ENCODE data around the gene OPA1.

OPA1 gene, protein sequence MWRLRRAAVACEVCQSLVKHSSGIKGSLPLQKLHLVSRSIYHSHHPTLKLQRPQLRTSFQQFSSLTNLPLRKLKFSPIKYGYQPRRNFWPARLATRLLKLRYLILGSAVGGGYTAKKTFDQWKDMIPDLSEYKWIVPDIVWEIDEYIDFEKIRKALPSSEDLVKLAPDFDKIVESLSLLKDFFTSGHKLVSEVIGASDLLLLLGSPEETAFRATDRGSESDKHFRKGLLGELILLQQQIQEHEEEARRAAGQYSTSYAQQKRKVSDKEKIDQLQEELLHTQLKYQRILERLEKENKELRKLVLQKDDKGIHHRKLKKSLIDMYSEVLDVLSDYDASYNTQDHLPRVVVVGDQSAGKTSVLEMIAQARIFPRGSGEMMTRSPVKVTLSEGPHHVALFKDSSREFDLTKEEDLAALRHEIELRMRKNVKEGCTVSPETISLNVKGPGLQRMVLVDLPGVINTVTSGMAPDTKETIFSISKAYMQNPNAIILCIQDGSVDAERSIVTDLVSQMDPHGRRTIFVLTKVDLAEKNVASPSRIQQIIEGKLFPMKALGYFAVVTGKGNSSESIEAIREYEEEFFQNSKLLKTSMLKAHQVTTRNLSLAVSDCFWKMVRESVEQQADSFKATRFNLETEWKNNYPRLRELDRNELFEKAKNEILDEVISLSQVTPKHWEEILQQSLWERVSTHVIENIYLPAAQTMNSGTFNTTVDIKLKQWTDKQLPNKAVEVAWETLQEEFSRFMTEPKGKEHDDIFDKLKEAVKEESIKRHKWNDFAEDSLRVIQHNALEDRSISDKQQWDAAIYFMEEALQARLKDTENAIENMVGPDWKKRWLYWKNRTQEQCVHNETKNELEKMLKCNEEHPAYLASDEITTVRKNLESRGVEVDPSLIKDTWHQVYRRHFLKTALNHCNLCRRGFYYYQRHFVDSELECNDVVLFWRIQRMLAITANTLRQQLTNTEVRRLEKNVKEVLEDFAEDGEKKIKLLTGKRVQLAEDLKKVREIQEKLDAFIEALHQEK

DNA sequence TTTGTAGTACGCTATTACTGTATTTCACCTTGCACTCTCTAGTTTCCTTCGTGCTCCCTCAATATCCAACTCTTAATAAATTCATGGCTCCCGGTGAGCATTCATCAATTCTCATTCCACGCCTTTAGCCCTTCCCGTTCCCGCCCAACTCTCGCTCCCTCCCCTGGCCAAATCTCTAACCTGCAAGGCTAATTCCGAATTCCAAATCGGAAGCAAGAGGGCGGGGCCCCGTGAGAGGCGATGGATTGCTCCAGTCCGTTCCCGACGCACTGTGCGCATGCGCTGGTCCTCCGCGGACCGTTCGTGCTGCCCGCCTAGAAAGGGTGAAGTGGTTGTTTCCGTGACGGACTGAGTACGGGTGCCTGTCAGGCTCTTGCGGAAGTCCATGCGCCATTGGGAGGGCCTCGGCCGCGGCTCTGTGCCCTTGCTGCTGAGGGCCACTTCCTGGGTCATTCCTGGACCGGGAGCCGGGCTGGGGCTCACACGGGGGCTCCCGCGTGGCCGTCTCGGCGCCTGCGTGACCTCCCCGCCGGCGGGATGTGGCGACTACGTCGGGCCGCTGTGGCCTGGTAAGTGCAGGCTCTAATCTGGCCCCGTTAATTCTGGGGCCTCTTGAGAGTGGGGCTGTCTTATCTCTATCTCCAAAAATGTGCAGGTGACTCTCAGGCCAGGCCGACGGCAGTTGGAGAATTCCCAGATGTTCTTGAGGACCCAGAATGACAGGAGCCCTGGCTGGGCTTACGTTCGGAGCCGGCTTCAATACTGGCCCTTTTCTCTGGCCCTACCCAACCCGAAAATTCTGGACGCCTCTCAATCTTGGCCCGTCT, at the start of gene OPA1:
TSS of gene OPA1 (plus strand) at position 368 of the 827 bp plus-strand sequence. CDS start at position 538, 170 bp downstream.
- H3K27ac ChIP-seq, result peak within 1 kb of the TSS; percentile 73
- DNase-seq (ENCODE audit: low read depth, low spot score), result peak; percentile 93

DNA sequence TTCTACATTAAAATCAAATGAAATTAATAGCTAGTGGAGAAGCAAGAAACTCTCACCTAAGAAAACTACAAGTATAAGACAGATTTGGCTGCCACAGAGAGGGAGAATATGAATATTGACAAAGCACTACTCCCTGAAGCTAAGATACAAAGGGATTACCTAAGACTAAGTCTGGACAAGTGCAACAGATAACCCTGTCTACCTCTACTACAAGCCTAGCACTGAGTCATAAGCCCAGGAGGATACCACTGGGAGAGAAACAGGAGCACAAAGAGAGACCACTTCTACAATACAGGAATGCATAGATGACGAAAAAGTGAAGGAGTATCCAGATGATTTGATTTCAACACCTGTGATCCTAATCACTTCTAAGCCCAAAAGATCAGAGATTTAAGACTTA, 48.7 kb upstream of the OPA1 start:
- DNase-seq (ENCODE audit: low read depth, low spot score), result no peak
- no peak overlapping the region for H3K27ac ChIP-seq

DNA sequence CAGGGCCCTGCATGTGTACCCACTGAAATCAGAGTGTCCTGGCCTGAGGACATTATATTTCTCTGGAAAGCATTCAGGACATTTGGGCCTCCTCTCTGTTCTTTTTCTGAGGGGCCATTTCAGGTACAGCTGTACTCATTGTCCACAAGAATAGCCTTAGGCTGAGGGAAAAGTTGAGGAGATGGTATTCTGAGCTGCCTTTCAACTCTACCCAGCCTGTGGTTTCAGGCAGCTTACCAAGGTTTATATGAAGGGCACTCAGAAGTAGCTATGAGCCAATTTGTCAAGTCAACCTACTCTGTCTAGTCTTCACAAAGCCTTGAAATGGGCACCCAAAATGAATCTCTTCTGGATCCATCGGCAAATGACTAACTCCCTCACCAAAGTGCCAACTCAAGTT, 47.7 kb upstream of the OPA1 start:
- DNase-seq (ENCODE audit: low read depth, low spot score), result no peak
- H3K27ac ChIP-seq, result peak overlapping the region; percentile 26

DNA sequence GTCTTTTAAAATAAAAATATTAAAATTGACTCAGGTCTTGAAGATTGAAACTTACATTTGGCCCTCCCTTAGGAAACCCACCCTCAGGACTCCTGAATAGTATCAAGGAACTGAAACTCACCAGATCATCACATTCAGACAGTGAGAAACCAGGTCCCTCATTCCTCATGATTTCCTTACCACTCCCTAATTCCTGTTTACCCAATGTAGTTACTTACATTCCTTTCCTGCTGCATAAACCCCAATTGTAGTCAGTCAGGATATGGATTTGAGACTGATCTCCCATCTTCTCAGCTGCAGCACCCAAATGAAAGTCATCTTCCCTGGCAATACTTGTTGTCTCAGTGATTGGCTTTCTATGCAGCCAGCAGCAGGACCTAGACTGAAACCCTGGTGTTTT, 46.9 kb upstream of the OPA1 start:
- peak; percentile 10 for DNase-seq (ENCODE audit: low read depth, low spot score)
- H3K27ac ChIP-seq, result peak overlapping the region; percentile 26

DNA sequence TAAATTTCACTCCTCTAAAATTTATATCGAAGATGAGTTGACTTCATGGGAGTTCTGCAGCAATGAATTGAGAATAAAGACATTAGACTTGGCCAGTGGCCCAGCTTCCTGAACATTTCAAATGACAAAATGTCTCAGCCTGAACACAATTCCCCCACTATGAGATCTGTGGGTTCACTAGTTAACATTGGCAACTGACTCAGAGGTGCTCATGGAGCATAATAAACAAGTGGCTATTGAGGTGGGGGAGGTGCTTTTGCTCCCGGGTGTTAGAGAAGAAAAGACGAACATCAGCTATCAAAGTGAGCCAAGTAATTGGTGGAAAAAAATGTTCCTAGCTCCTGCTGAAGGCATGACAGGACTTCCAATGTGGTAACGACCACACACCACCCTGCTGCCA, 44.6 kb upstream of the OPA1 start:
- no peak for DNase-seq (ENCODE audit: low read depth, low spot score)
- H3K27ac ChIP-seq, result no peak overlapping the region

DNA sequence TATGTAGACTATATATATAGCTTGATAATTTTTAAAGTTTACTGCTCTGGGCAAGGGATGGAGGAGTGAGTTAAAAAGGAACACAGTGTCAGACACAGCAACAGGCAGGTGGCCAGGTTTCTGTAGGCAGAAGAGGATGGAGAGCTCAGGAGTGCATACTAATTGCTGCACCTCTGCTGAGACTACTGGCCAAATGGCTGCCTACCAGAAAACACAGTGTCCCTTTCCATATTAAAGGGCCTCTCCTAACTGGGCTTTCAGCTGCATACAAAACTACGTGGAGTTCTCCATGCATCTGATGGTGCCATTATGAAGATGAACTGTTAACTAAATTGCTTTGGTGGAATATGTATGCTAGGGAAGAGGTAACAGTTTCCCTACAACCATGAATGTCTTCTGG, 40.1 kb upstream of the OPA1 start:
- DNase-seq (ENCODE audit: low read depth, low spot score), result no peak
- no peak overlapping the region for H3K27ac ChIP-seq

DNA sequence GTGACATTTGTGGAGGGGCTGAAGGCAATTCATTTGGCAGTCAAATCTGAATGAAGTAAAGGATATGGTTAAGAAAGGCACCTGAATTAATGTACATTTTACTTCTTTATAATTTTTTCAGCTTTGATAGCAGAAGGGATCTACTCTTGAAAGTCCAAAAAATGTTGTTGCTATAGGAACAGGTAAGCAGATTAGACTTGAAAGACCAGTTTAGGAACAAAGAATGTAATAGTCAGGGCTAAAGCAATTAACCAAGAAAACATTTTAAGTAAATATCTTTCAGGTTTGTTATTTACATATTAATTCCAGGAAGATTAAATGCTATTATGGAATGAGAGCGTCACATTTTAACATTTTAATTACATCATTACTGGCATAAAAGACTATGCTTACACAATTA, 39.4 kb upstream of the OPA1 start:
- H3K27ac ChIP-seq, result no peak overlapping the region
- no peak for DNase-seq (ENCODE audit: low read depth, low spot score)

DNA sequence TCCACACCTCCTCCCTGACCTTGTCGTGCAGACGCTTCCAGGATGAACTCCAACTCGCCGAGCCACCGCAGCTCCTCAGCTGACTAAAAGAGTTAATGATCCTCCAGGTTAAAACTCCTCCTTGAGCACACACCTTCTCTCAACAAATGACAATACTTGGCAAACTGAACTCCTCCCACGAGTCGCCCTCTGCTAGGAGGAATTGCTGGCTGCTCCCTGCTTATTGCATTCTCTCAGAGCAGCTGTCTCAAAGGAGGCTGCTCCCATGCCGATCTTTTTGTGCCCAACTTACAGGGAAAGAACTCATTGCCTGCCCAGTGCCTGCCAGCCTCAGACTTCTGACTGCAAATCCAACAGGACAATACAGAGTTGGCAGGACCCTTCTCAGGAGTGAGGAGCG, 38.2 kb upstream of the OPA1 start, which contains the start of gene ATP13A4:
TSS of gene ATP13A4 (minus strand) at position 85 of the 400 bp plus-strand sequence. CDS start 96 bp downstream, outside the sequence.
- DNase-seq (ENCODE audit: low read depth, low spot score), result no peak
- H3K27ac ChIP-seq, result no peak within 1 kb of the TSS

DNA sequence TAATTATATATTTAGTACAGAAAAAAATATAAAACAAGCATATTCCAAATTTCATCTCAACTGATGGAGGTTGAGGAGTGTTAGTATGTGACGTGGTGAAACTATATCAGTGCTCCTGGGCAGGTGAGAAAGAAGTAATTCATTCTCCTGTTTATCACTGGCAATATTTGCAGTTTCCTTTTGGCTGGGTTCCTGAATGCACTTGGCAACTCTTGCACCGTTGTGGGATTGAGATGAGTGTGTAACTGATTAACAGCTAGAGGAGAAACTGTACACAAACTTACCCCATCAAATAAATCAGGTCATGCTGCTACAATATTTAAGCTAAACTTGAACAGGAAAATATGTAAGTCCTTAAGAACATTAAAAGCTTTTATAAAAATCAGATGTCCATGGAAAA, 36.2 kb upstream of the OPA1 start:
- H3K27ac ChIP-seq, result no peak overlapping the region
- DNase-seq (ENCODE audit: low read depth, low spot score), result no peak

DNA sequence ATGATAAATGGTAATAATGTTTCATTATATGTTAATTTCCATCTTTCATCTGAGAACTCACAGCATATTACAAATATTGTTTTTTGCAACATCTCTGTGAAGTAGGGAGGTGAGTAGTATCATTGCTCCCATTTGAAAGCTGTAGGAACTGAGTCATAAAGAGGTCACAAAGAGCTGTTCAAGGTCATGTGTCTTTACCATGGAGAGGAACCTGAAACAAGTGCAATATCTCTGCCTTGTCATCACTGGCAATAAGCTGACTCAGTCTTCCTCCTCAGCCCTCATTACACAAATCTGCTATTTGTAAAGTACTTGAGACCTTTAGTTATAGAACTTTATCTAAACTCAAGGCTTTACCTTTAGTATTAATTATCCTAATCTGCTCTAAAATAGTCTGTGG, 33.9 kb upstream of the OPA1 start:
- no peak overlapping the region for H3K27ac ChIP-seq
- DNase-seq (ENCODE audit: low read depth, low spot score), result no peak

DNA sequence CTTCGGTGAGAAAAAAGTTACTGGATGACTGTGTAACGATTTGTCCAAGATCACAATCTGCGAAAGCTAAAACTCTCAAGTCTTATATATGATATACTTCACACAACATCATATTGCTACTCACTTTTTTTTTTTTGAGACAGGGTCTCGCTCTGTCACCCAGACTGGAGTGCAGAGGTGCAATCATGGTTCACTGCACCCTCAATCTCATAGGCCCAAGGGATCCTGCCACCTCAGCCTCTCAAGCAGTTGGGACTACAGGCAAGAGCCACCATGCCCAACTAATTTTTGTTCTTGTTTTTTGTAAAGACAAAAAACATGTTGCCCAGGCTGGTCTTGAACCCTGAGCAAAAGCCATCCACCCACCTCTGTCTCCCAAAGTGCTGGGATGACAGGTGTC, 32.9 kb upstream of the OPA1 start:
- no peak for DNase-seq (ENCODE audit: low read depth, low spot score)
- no peak overlapping the region for H3K27ac ChIP-seq

DNA sequence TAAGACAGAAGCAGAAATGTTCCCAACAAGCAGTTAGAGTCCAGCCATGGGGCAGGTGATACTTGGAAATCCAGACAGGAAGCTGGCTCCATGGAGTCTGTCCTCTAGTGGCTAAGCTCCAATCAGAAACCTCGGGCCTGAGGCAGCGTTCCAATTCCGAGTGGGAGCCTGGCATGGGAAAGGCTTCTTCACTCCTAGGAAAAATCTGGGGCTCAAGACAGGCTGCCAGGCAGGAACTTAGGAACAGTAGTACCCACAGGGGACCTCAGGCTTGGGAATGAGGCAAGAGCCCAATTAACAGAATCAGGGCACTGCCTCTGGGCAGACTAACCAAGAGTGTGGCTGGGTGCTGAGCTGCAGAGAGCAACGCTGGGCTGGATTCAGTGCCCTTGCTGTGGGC, 32.1 kb upstream of the OPA1 start:
- no peak overlapping the region for H3K27ac ChIP-seq
- no peak for DNase-seq (ENCODE audit: low read depth, low spot score)

DNA sequence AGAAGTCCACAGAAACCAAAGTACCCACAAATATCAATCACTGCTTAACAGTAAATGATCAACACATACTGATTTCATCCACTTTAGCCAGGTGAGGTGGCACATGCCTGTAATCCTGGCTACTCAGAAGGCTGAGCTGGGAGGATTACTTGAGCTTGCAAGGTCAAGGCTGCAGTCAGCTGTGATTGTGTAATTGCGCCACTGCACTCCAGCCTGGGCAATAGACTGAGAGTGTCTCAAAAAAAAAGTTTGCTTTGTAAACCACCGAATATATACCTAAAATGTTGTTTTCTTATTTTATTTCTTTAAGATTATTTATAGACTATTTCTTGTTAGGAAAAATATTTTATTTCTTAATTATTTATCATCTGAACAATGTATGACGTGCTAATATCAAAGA, 29.6 kb upstream of the OPA1 start:
- no peak overlapping the region for H3K27ac ChIP-seq
- no peak for DNase-seq (ENCODE audit: low read depth, low spot score)

DNA sequence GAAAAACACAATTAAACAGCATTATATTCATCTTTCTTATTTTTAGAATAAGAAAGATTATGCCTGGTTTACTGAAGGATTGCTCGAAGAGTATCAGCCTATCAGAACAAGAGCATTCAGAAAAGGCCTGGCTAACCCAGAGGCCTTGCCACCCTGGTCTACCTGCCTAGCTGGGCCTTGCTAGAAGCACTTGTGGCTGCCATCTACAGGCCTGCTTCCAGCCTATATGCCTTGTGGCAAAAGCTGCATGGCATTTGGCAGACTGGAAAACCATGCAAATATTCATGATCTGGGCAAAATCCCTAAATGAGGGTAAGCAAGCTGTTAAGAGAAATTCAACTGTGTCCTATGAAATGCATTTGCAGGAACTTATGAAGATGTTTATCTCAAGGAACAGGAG, 29.0 kb upstream of the OPA1 start:
- DNase-seq (ENCODE audit: low read depth, low spot score), result no peak

DNA sequence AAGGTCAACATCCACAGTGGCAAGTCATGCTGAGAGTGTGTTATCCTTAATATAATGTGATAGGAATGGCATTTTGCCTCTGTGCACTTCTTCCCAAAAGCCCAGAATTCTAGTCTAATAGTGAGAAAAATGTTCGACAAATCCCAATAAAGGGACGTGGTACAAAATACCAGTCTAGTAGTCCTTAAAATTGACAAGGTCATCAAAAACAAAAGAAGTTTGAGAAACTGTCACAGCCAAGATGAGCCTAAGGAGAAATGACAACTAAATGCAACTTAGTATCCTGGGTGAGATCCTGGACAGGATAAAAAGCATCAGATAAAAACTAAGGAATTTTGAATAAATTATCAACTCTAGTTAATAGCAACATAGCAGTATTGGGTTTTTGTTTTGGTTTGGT, 23.9 kb upstream of the OPA1 start:
- DNase-seq (ENCODE audit: low read depth, low spot score), result no peak
- H3K27ac ChIP-seq, result no peak overlapping the region

More for the DNA sequence above, 29.0 kb upstream of the OPA1 start:
- H3K27ac ChIP-seq, result no peak overlapping the region

DNA sequence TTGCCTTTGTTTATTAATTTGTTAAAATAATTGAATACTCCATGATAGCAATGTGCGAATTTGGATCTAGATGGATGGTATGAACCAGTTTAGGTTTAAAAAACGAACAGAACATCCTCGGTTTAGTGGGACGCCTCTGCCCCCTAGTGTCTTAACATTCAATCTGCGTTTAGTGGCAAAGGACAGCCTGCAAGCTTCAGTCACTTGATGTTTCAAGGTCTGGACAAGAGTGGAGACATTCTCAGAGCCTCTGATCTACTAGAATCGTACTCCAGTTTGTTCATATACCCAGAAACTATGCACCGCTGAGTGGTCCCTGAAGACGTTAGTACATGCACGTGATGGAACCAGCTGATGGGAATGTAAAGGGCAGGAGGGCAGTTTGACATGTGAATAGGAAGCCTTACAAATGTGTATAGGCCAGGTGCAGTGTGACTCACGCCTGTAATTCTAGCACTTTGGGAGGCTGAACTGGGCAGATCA, 20.5 kb upstream of the OPA1 start:
- H3K27ac ChIP-seq, result no peak overlapping the region
- DNase-seq (ENCODE audit: low read depth, low spot score), result no peak

DNA sequence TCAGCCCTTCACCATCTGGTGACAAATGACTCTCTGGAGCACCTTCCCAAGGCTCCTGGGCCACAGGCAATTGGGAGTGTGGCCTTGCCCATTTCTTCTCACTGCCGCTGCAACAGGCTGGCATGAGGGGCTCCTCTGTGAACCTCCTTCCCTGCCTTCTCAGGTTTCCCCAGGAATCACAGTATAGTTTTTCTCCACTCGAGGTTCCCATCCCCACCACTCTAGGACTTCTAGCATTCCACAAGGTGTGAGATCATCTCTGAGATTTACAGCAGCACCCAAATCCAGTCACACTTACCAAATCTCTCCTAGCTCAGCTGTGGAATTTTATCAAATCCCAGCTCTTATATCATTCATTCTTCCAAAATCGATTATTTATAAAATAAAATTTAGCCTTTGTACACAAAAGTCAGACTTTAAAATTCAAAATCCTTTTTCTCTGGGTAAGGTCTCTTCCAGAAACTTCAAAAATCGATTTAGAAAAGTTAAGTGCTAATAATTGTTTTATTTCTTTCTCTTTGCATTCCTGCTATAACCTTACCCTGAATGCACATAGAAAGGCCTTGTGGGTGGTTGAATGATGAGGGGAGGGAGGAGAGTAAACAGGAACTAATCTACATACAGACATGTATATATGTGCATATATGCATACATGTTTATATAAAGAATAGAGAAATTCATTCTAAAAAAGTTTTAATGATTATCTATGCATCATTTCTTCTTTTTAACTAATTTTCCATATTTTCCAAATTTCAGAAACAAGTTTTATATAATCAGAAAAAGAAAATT, 19.4 kb upstream of the OPA1 start:
- no peak overlapping the region for H3K27ac ChIP-seq
- DNase-seq (ENCODE audit: low read depth, low spot score), result no peak

DNA sequence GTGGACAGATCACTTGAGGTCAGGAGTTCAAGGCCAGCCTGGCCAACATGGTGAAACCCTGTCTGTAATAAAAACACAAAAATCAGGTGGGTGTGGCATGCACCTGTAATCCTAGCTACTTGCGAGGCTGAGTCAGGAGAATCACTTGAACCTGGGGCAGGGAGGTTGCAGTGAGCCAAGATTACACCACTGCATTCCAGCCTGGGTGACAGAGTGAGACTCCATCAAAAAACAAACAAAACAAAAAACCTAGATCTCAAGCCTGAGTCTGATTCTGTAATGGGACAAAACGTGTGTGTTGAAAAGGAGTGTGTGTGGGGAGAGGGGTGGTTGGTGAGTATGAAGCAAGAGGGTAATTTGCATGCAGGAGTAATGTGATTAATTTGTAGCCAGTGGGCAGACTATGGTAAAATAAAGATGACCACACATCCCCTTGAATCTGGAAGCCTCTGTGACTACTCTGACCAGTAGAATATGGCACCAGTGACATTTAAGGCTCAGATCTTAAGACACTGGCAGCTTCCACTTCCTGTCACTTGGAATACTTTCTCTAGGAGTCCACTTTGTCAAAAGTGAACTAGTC, 18.4 kb upstream of the OPA1 start:
- no peak for DNase-seq (ENCODE audit: low read depth, low spot score)
- H3K27ac ChIP-seq, result no peak overlapping the region

DNA sequence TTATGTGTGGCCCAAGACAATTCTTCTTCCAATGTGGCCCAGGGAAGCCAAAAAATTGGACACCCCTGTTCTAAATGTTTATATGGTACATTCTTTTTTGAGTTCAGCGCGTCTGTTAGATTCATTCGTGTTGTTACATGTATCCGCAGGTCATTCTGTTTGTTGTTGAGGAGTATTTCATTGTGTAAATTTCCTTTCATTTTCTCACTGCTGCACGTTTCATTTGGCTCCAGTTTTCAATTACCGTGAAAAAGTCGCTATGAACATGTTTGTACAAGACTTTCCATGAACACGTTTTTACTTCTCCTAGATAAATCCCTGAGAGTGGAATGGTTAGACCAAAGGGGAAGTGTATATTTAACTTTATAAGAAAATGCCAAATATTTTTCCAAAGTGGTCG, 7.5 kb upstream of the OPA1 start:
- DNase-seq (ENCODE audit: low read depth, low spot score), result peak; percentile 43
- peak overlapping the region; percentile 50 for H3K27ac ChIP-seq

Measured in epithelial cell of prostate (primary cell).